ENCODE data around the gene CDC14A.
"Not testable (repeated sequence)": the region's sequence is repeated elsewhere in the genome, so short reads cannot be mapped to it uniquely, and the experiment has no call there.

CDC14A gene

GRCh38 chr1:100363831-100364230, 11.5 kb downstream of the CDC14A start:
- no peaks in the 10 kb centered on the region for H3F3A ChIP-seq (ENCODE audit: control insufficient read depth, insufficient read depth)
- TF ChIP-seq EZH2phosphoT487 (IDR thresholded peaks at IDR 0.05; ENCODE audit: borderline replicate concordance, low read length) (no peak), CTCF (IDR thresholded peaks at IDR 0.05; ENCODE audit: low read depth, low read length, poor library complexity, severe bottlenecking) (no peak)
- H4K20me1 ChIP-seq (ENCODE audit: control insufficient read depth, insufficient read depth, low read depth, low read length): no peaks in the 10 kb centered on the region
- no peak overlapping the region for H3K27ac ChIP-seq (ENCODE audit: low read depth, low read length)
- peaks cover 4% of the 10 kb centered on the region; the same call in 1 of the 2 replicates for H3K4me1 ChIP-seq (ENCODE audit: control insufficient read depth, low read length)
- 0 out of 2 replicates have a peak, but pooled peaks cover 2% of the 10 kb centered on the region for H3K79me2 ChIP-seq (ENCODE audit: control insufficient read depth, low read length)
- no peak overlapping the region for H3K4me3 ChIP-seq (ENCODE audit: low read length)
- no peaks in the 10 kb centered on the region for H3K36me3 ChIP-seq (ENCODE audit: control insufficient read depth, low read length)
- no peaks in the 10 kb centered on the region for H3K9me3 ChIP-seq (ENCODE audit: control insufficient read depth, insufficient read depth, low read length)
- H3K4me2 ChIP-seq (ENCODE audit: low read length): no peak overlapping the region
- H3K9me2 ChIP-seq (replicated peaks; ENCODE audit: control insufficient read depth, low read length): no peaks in the 10 kb centered on the region
- no peaks in the 10 kb centered on the region for H3K27me3 ChIP-seq (ENCODE audit: control insufficient read depth, low read length)

GRCh38 chr1:100364697-100365096, 12.4 kb downstream of the CDC14A start:
- TF ChIP-seq EZH2phosphoT487 (IDR thresholded peaks at IDR 0.05; ENCODE audit: borderline replicate concordance, low read length) (no peak), CTCF (IDR thresholded peaks at IDR 0.05; ENCODE audit: low read depth, low read length, poor library complexity, severe bottlenecking) (no peak)
- Histone ChIP-seq H3F3A (ENCODE audit: control insufficient read depth, insufficient read depth) (no peaks in the 10 kb centered on the region), H3K4me3 (ENCODE audit: low read length) (no peak overlapping the region), H4K20me1 (ENCODE audit: control insufficient read depth, insufficient read depth, low read depth, low read length) (no peaks in the 10 kb centered on the region), H3K79me2 (ENCODE audit: control insufficient read depth, low read length) (0 out of 2 replicates have a peak, but pooled peaks cover 2% of the 10 kb centered on the region), H3K4me2 (ENCODE audit: low read length) (no peak overlapping the region), H3K4me1 (ENCODE audit: control insufficient read depth, low read length) (no peaks in the 10 kb centered on the region), H3K27me3 (ENCODE audit: control insufficient read depth, low read length) (no peaks in the 10 kb centered on the region), H3K36me3 (ENCODE audit: control insufficient read depth, low read length) (no peaks in the 10 kb centered on the region), H3K9me3 (ENCODE audit: control insufficient read depth, insufficient read depth, low read length) (no peaks in the 10 kb centered on the region), H3K9me2 (replicated peaks; ENCODE audit: control insufficient read depth, low read length) (no peaks in the 10 kb centered on the region), H3K27ac (ENCODE audit: low read depth, low read length) (no peak overlapping the region)

GRCh38 chr1:100366209-100366525, 13.9 kb downstream of the CDC14A start:
- H3K4me3 ChIP-seq (ENCODE audit: low read length): no peak overlapping the region
- H3K36me3 ChIP-seq (ENCODE audit: control insufficient read depth, low read length): no peaks in the 10 kb centered on the region
- no peaks in the 10 kb centered on the region for H4K20me1 ChIP-seq (ENCODE audit: control insufficient read depth, insufficient read depth, low read depth, low read length)
- TF ChIP-seq EZH2phosphoT487 (IDR thresholded peaks at IDR 0.05; ENCODE audit: borderline replicate concordance, low read length): no peak
- TF ChIP-seq CTCF (IDR thresholded peaks at IDR 0.05; ENCODE audit: low read depth, low read length, poor library complexity, severe bottlenecking): no peak
- no peak overlapping the region for H3K4me2 ChIP-seq (ENCODE audit: low read length)
- H3F3A ChIP-seq (ENCODE audit: control insufficient read depth, insufficient read depth): no peaks in the 10 kb centered on the region
- no peak overlapping the region for H3K27ac ChIP-seq (ENCODE audit: low read depth, low read length)
- H3K4me1 ChIP-seq (ENCODE audit: control insufficient read depth, low read length): no peaks in the 10 kb centered on the region
- H3K79me2 ChIP-seq (ENCODE audit: control insufficient read depth, low read length): 0 out of 2 replicates have a peak, but pooled peaks cover 2% of the 10 kb centered on the region
- no peaks in the 10 kb centered on the region for H3K27me3 ChIP-seq (ENCODE audit: control insufficient read depth, low read length)
- no peaks in the 10 kb centered on the region for H3K9me3 ChIP-seq (ENCODE audit: control insufficient read depth, insufficient read depth, low read length)
- no peaks in the 10 kb centered on the region for H3K9me2 ChIP-seq (replicated peaks; ENCODE audit: control insufficient read depth, low read length)

- not testable (repeated sequence) for H3K9me3 ChIP-seq (ENCODE audit: control insufficient read depth, insufficient read depth, low read length); H3K27ac ChIP-seq (ENCODE audit: low read depth, low read length); H3K79me2 ChIP-seq (ENCODE audit: control insufficient read depth, low read length); H3K4me2 ChIP-seq (ENCODE audit: low read length); H4K20me1 ChIP-seq (ENCODE audit: control insufficient read depth, insufficient read depth, low read depth, low read length); H3K4me1 ChIP-seq (ENCODE audit: control insufficient read depth, low read length); H3K36me3 ChIP-seq (ENCODE audit: control insufficient read depth, low read length); H3K27me3 ChIP-seq (ENCODE audit: control insufficient read depth, low read length); H3F3A ChIP-seq (ENCODE audit: control insufficient read depth, insufficient read depth); H3K9me2 ChIP-seq (replicated peaks; ENCODE audit: control insufficient read depth, low read length); H3K4me3 ChIP-seq (ENCODE audit: low read length)
These were observed 17.0 kb downstream of the CDC14A start for GRCh38 chr1:100369339-100369738.

- H3K4me3 ChIP-seq (ENCODE audit: low read length); H3K27ac ChIP-seq (ENCODE audit: low read depth, low read length); H3K4me1 ChIP-seq (ENCODE audit: control insufficient read depth, low read length); H3K79me2 ChIP-seq (ENCODE audit: control insufficient read depth, low read length); H3K9me2 ChIP-seq (replicated peaks; ENCODE audit: control insufficient read depth, low read length); H3K4me2 ChIP-seq (ENCODE audit: low read length); H4K20me1 ChIP-seq (ENCODE audit: control insufficient read depth, insufficient read depth, low read depth, low read length); H3K36me3 ChIP-seq (ENCODE audit: control insufficient read depth, low read length); H3K9me3 ChIP-seq (ENCODE audit: control insufficient read depth, insufficient read depth, low read length); H3K27me3 ChIP-seq (ENCODE audit: control insufficient read depth, low read length); H3F3A ChIP-seq (ENCODE audit: control insufficient read depth, insufficient read depth): not testable (repeated sequence)
These were observed 21.6 kb downstream of the CDC14A start for GRCh38 chr1:100373953-100374352.

- H3K79me2 ChIP-seq (ENCODE audit: control insufficient read depth, low read length); H3K27ac ChIP-seq (ENCODE audit: low read depth, low read length); H3K4me2 ChIP-seq (ENCODE audit: low read length); H3K4me1 ChIP-seq (ENCODE audit: control insufficient read depth, low read length); H3K9me3 ChIP-seq (ENCODE audit: control insufficient read depth, insufficient read depth, low read length); H3K4me3 ChIP-seq (ENCODE audit: low read length); H3K27me3 ChIP-seq (ENCODE audit: control insufficient read depth, low read length); H3K36me3 ChIP-seq (ENCODE audit: control insufficient read depth, low read length); H4K20me1 ChIP-seq (ENCODE audit: control insufficient read depth, insufficient read depth, low read depth, low read length); H3F3A ChIP-seq (ENCODE audit: control insufficient read depth, insufficient read depth); H3K9me2 ChIP-seq (replicated peaks; ENCODE audit: control insufficient read depth, low read length): not testable (repeated sequence)
These were observed 24.6 kb downstream of the CDC14A start for GRCh38 chr1:100376890-100377289.

Data from DOHH2 (cell line).